Measurements from ENCODE around the gene MAP7D1. TPM values are rescaled to one million over a fixed set of nuclear protein-coding genes. Genes with fewer than 3 reads are reported as not detected.
"Not testable (repeated sequence)": the region's sequence is repeated elsewhere in the genome, so short reads cannot be mapped to it uniquely, and the experiment has no call there.

Gene MAP7D1
- total RNA-seq, 2 experiments from 2014 or later = 172 to 174 TPM

- CTCF ChIA-PET = interaction anchor here (0.9 kb wide), 1 partner anchor 26 kb away, joined by 3 read pairs; the partner anchor contains the start of gene TRAPPC3
- POLR2A ChIA-PET = no interaction called here
Measured at GRCh38 chr1:36175137-36176095, 19.5 kb downstream of the MAP7D1 start.

GRCh38 chr1:36176106-36176949 lies 20.4 kb downstream of the MAP7D1 start:
- POLR2A ChIA-PET = no interaction called here
- CTCF ChIA-PET = no interaction called here

- CTCF ChIA-PET = interaction anchor here (1.4 kb wide), 1 partner anchor 10 kb away, joined by 4 read pairs; no protein-coding TSS in a partner anchor
Measured at GRCh38 chr1:36177589-36178431, 21.9 kb downstream of the MAP7D1 start.

GRCh38 chr1:36178471-36179219 lies 22.7 kb downstream of the MAP7D1 start:
- ChIA-PET CTCF (interaction anchor here (1.4 kb wide), 1 partner anchor 9 kb away, joined by 4 read pairs; no protein-coding TSS in a partner anchor), POLR2A (no interaction called here)

More at GRCh38 chr1:36177589-36178431, 21.9 kb downstream of the MAP7D1 start:
- POLR2A ChIA-PET = no interaction called here

- ChIA-PET CTCF (no interaction called here), POLR2A (no interaction called here)
Measured at GRCh38 chr1:36179220-36179600, 23.2 kb downstream of the MAP7D1 start.

GRCh38 chr1:36182734-36183133 lies 26.8 kb downstream of the MAP7D1 start:
- ChIA-PET CTCF (interaction anchor here (0.6 to 2.2 kb wide), 4 partner anchors 18 to 54 kb away, joined by 3 to 10 read pairs (median 4); partner anchors contain the start of gene TRAPPC3), POLR2A (interaction anchor here (0.7 to 0.8 kb wide), 2 partner anchors 9 to 23 kb away, joined by 4 to 6 read pairs; no protein-coding TSS in a partner anchor)

- ChIA-PET CTCF (interaction anchor here (1.1 to 2.2 kb wide), 3 partner anchors 22 to 55 kb away, joined by 3 to 10 read pairs (median 5); partner anchors contain the start of gene TRAPPC3), POLR2A (interaction anchor here (0.9 kb wide), 1 partner anchor 34 kb away, joined by 7 read pairs; the partner anchor contains the start of gene TRAPPC3)
Measured at GRCh38 chr1:36183309-36183856, 27.4 kb downstream of the MAP7D1 start.

GRCh38 chr1:36187800-36188593 lies 32.0 kb downstream of the MAP7D1 start:
- CTCF ChIA-PET = interaction anchor here (0.5 to 5.7 kb wide), 27 partner anchors 10 to 796 kb away, joined by 3 to 49 read pairs (median 4); partner anchors contain the start of genes MAP7D1, THRAP3 and TRAPPC3
- POLR2A ChIA-PET = interaction anchor here (1.0 to 2.0 kb wide), 3 partner anchors 26 to 39 kb away, joined by 3 to 9 read pairs (median 4); partner anchors contain the start of gene TRAPPC3

- CTCF ChIA-PET = interaction anchor here (0.7 kb wide), 1 partner anchor 83 kb away, joined by 3 read pairs; no protein-coding TSS in a partner anchor
- POLR2A ChIA-PET = not testable (repeated sequence)
Measured at GRCh38 chr1:36196805-36197204, 40.8 kb downstream of the MAP7D1 start.

GRCh38 chr1:36198641-36199040 lies 42.7 kb downstream of the MAP7D1 start:
- POLR2A ChIA-PET = interaction anchor here (0.7 kb wide), 1 partner anchor 113 kb away, joined by 4 read pairs; no protein-coding TSS in a partner anchor
- CTCF ChIA-PET = interaction anchor here (0.7 kb wide), 1 partner anchor 1183 kb away, joined by 4 read pairs; no protein-coding TSS in a partner anchor

GRCh38 chr1:36199934-36200741 lies 44.2 kb downstream of the MAP7D1 start:
- ChIA-PET POLR2A (no interaction called here), CTCF (no interaction called here)

GRCh38 chr1:36203027-36203553 lies 47.1 kb downstream of the MAP7D1 start:
- POLR2A ChIA-PET = interaction anchor here (1.5 kb wide), 1 partner anchor 47 kb away, joined by 3 read pairs; the partner anchor contains the start of gene MAP7D1
- CTCF ChIA-PET = interaction anchor here (1.1 kb wide), 1 partner anchor 19 kb away, joined by 3 read pairs; no protein-coding TSS in a partner anchor

GRCh38 chr1:36203554-36204346 lies 47.8 kb downstream of the MAP7D1 start:
- POLR2A ChIA-PET = interaction anchor here (1.5 kb wide), 1 partner anchor 48 kb away, joined by 3 read pairs; the partner anchor contains the start of gene MAP7D1
- CTCF ChIA-PET = interaction anchor here (1.1 kb wide), 1 partner anchor 19 kb away, joined by 3 read pairs; no protein-coding TSS in a partner anchor

GRCh38 chr1:36204347-36204909 lies 48.5 kb downstream of the MAP7D1 start:
- ChIA-PET POLR2A (interaction anchor here (1.5 kb wide), 1 partner anchor 48 kb away, joined by 3 read pairs; the partner anchor contains the start of gene MAP7D1), CTCF (no interaction called here)
